ENCODE data around the gene HNRNPM. TPM values are rescaled to one million over a fixed set of nuclear protein-coding genes. Genes with fewer than 3 reads are reported as not detected.
"Not testable (repeated sequence)": the region's sequence is repeated elsewhere in the genome, so short reads cannot be mapped to it uniquely, and the experiment has no call there.

Gene HNRNPM
- total RNA-seq, 2 experiments from 2014 or later = 248 to 265 TPM

- no peaks in the 10 kb centered on the region for H3K27me3 Mint-ChIP-seq
- ChIA-PET CTCF (interaction anchor here (1.3 kb wide), 1 partner anchor 13 kb away, joined by 3 read pairs; no protein-coding TSS in a partner anchor), POLR2A (no interaction called here)
- no peak overlapping the region for H3K4me3 Mint-ChIP-seq
- DNase-seq = no peak
- H3K4me1 Mint-ChIP-seq = no peaks in the 10 kb centered on the region
- no peak overlapping the region for H3K27ac Mint-ChIP-seq
- peaks cover 17% of the 10 kb centered on the region for H3K36me3 Mint-ChIP-seq (ENCODE audit: low read depth)
- no peaks in the 10 kb centered on the region for H3K9me3 Mint-ChIP-seq
Observed at GRCh38 chr19:8404391-8405151, 40.2 kb upstream of the HNRNPM start.

GRCh38 chr19:8410718-8411117 lies 34.1 kb upstream of the HNRNPM start:
- peaks cover 13% of the 10 kb centered on the region for H3K4me1 Mint-ChIP-seq
- H3K27me3 Mint-ChIP-seq; H3K27ac Mint-ChIP-seq; DNase-seq; H3K36me3 Mint-ChIP-seq (ENCODE audit: low read depth); POLR2A ChIA-PET; H3K9me3 Mint-ChIP-seq; H3K4me3 Mint-ChIP-seq: not testable (repeated sequence)
- CTCF ChIA-PET = interaction anchor here (0.6 to 4.8 kb wide), 3 partner anchors 8 to 169 kb away, joined by 3 to 34 read pairs (median 3); no protein-coding TSS in a partner anchor

GRCh38 chr19:8412783-8413628 lies 31.8 kb upstream of the HNRNPM start, which contains the start of gene MARCHF2:
TSS of gene MARCHF2 (plus strand) at chr19:8413305. CDS start at chr19:8421841, 8,536 bp downstream.
- DNase-seq = peak; percentile 95
- H3K4me3 Mint-ChIP-seq = peak within 1 kb of the TSS; percentile 67
- H3K27me3 Mint-ChIP-seq = no peaks in the 10 kb centered on the region
- no peaks in the 10 kb centered on the region for H3K9me3 Mint-ChIP-seq
- H3K4me1 Mint-ChIP-seq = peaks cover 13% of the 10 kb centered on the region
- ChIA-PET CTCF (interaction anchor here (0.5 to 4.8 kb wide), 26 partner anchors 11 to 1962 kb away, joined by 3 to 34 read pairs (median 4); partner anchors contain the start of genes HNRNPM and RAB11B), POLR2A (interaction anchor here (1.0 kb wide), 1 partner anchor 32 kb away, joined by 4 read pairs; the partner anchor contains the start of gene HNRNPM)
- H3K27ac Mint-ChIP-seq = peak within 1 kb of the TSS; percentile 77
- no peaks in the 10 kb centered on the region for H3K36me3 Mint-ChIP-seq (ENCODE audit: low read depth)

- Mint-ChIP-seq H3K27ac (peak overlapping the region; percentile 77), H3K27me3 (no peaks in the 10 kb centered on the region), H3K36me3 (ENCODE audit: low read depth) (no peaks in the 10 kb centered on the region), H3K4me3 (peak overlapping the region; percentile 67), H3K9me3 (no peaks in the 10 kb centered on the region), H3K4me1 (peaks cover 13% of the 10 kb centered on the region)
- peak; percentile 10 for DNase-seq
- ChIA-PET POLR2A (interaction anchor here (1.0 kb wide), 1 partner anchor 31 kb away, joined by 4 read pairs; the partner anchor contains the start of gene HNRNPM), CTCF (interaction anchor here (0.6 to 4.8 kb wide), 25 partner anchors 11 to 797 kb away, joined by 3 to 34 read pairs (median 4); partner anchors contain the start of genes HNRNPM and RAB11B)
Observed at GRCh38 chr19:8413629-8413995, 31.2 kb upstream of the HNRNPM start.

GRCh38 chr19:8416796-8417195 lies 28.0 kb upstream of the HNRNPM start:
- peaks cover 9% of the 10 kb centered on the region for H3K4me1 Mint-ChIP-seq
- CTCF ChIA-PET = no interaction called here
- H3K36me3 Mint-ChIP-seq (ENCODE audit: low read depth) = peaks cover under 1% of the 10 kb centered on the region
- H3K27me3 Mint-ChIP-seq = no peaks in the 10 kb centered on the region
- no peaks in the 10 kb centered on the region for H3K9me3 Mint-ChIP-seq
- no peak for DNase-seq
- POLR2A ChIA-PET = no interaction called here
- no peak overlapping the region for H3K27ac Mint-ChIP-seq
- H3K4me3 Mint-ChIP-seq = no peak overlapping the region

- POLR2A ChIA-PET = no interaction called here
- Mint-ChIP-seq H3K4me1 (no peaks in the 10 kb centered on the region), H3K36me3 (ENCODE audit: low read depth) (peaks cover 3% of the 10 kb centered on the region), H3K27me3 (no peaks in the 10 kb centered on the region), H3K27ac (no peak overlapping the region), H3K4me3 (no peak overlapping the region), H3K9me3 (no peaks in the 10 kb centered on the region)
- CTCF ChIA-PET = interaction anchor here (0.6 to 1.7 kb wide), 5 partner anchors 8 to 1125 kb away, joined by 3 to 5 read pairs (median 4); no protein-coding TSS in a partner anchor
- DNase-seq = no peak
Observed at GRCh38 chr19:8421484-8422461, 23.0 kb upstream of the HNRNPM start.

GRCh38 chr19:8423817-8424223 lies 21.0 kb upstream of the HNRNPM start:
- POLR2A ChIA-PET = no interaction called here
- H3K27me3 Mint-ChIP-seq = no peaks in the 10 kb centered on the region
- H3K4me3 Mint-ChIP-seq = no peak overlapping the region
- DNase-seq = no peak
- CTCF ChIA-PET = interaction anchor here (0.6 to 2.2 kb wide), 4 partner anchors 11 to 70 kb away, joined by 3 to 6 read pairs (median 4); partner anchors contain the start of gene MARCHF2
- H3K9me3 Mint-ChIP-seq = no peaks in the 10 kb centered on the region
- H3K4me1 Mint-ChIP-seq = no peaks in the 10 kb centered on the region
- peaks cover 3% of the 10 kb centered on the region for H3K36me3 Mint-ChIP-seq (ENCODE audit: low read depth)
- H3K27ac Mint-ChIP-seq = no peak overlapping the region

- H3K9me3 Mint-ChIP-seq; POLR2A ChIA-PET; H3K36me3 Mint-ChIP-seq (ENCODE audit: low read depth); H3K27me3 Mint-ChIP-seq; DNase-seq; H3K4me3 Mint-ChIP-seq; H3K4me1 Mint-ChIP-seq: not testable (repeated sequence)
- H3K27ac Mint-ChIP-seq = peak overlapping the region; percentile 31
- CTCF ChIA-PET = interaction anchor here (0.7 to 4.1 kb wide), 4 partner anchors 9 to 28 kb away, joined by 4 to 15 read pairs (median 7); partner anchors contain the start of genes HNRNPM and MARCHF2
Observed at GRCh38 chr19:8425331-8425730, 19.4 kb upstream of the HNRNPM start.

GRCh38 chr19:8426283-8426682 lies 18.5 kb upstream of the HNRNPM start:
- ChIA-PET POLR2A (no interaction called here), CTCF (interaction anchor here (2.3 to 4.1 kb wide), 2 partner anchors 13 to 17 kb away, joined by 9 to 15 read pairs; partner anchors contain the start of genes HNRNPM and MARCHF2)
- Mint-ChIP-seq H3K4me3 (no peak overlapping the region), H3K9me3 (no peaks in the 10 kb centered on the region), H3K27me3 (no peaks in the 10 kb centered on the region), H3K27ac (no peak overlapping the region), H3K4me1 (no peaks in the 10 kb centered on the region), H3K36me3 (ENCODE audit: low read depth) (peaks cover 3% of the 10 kb centered on the region)
- DNase-seq = no peak

GRCh38 chr19:8429044-8429443 lies 15.7 kb upstream of the HNRNPM start:
- no peak overlapping the region for H3K4me3 Mint-ChIP-seq
- no peaks in the 10 kb centered on the region for H3K9me3 Mint-ChIP-seq
- H3K36me3 Mint-ChIP-seq (ENCODE audit: low read depth) = no peaks in the 10 kb centered on the region
- DNase-seq = no peak
- H3K27me3 Mint-ChIP-seq = no peaks in the 10 kb centered on the region
- POLR2A ChIA-PET = no interaction called here
- peak overlapping the region; percentile 54 for H3K27ac Mint-ChIP-seq
- CTCF ChIA-PET = interaction anchor here (0.6 to 4.1 kb wide), 3 partner anchors 14 to 30 kb away, joined by 3 to 15 read pairs (median 3); partner anchors contain the start of gene HNRNPM
- H3K4me1 Mint-ChIP-seq = no peaks in the 10 kb centered on the region

GRCh38 chr19:8429826-8430225 lies 14.9 kb upstream of the HNRNPM start:
- ChIA-PET POLR2A (no interaction called here), CTCF (interaction anchor here (0.6 to 1.7 kb wide), 2 partner anchors 16 to 31 kb away, joined by 3 to 5 read pairs; partner anchors contain the start of gene MARCHF2)
- no peaks in the 10 kb centered on the region for H3K27me3 Mint-ChIP-seq

More at GRCh38 chr19:8429826-8430225, 14.9 kb upstream of the HNRNPM start:
- Mint-ChIP-seq H3K4me1 (no peaks in the 10 kb centered on the region), H3K4me3 (no peak overlapping the region), H3K9me3 (no peaks in the 10 kb centered on the region), H3K36me3 (ENCODE audit: low read depth) (no peaks in the 10 kb centered on the region), H3K27ac (no peak overlapping the region)
- no peak for DNase-seq
